ENCODE results near the gene WDR64. TPM values are rescaled to one million over a fixed set of nuclear protein-coding genes. Genes with fewer than 3 reads are reported as not detected.

WDR64 gene
- total RNA-seq, 4 donors from 2014 or later = not detected

DNA sequence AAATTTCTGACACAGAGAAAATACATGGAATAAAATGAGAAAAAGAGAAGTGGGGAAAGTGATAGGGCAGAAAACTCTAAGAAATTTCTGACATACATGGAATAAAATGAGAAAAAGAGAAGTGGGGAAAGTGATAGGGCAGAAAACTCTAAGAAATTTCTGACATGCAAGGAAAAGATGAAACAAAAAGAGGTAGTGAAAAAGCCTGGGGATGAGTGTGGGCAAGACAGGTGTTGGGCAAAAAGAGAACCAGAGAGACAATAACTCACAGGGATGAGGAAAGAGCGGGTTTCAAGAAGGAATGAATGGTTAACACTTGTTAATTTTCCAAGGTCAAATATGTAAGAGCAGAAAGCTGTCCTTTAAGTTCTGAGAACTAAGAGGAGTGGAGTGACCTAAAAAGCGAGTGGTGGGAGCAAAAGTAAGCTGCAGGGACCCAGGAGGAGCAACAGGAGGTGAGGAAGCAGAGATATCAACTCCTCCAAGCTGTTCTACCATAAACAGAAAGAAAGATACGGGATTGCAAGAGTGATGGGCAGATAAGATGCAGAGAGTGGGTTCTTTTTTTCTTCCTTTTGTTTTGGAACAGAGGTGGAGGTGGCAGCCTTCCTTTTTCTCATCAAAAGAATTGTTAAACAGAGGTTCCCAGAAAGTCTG lies 166.0 kb downstream of the WDR64 start:
- H3K27ac ChIP-seq = no peak overlapping the region
- no peaks in the 10 kb centered on the region for H3K4me1 ChIP-seq
- TF ChIP-seq POLR2AphosphoS5 (IDR thresholded peaks at IDR 0.05) (no peak), EP300 (IDR thresholded peaks at IDR 0.05) (no peak), POLR2A (IDR thresholded peaks at IDR 0.05) (no peak)
- TF ChIP-seq, protein P1, sequence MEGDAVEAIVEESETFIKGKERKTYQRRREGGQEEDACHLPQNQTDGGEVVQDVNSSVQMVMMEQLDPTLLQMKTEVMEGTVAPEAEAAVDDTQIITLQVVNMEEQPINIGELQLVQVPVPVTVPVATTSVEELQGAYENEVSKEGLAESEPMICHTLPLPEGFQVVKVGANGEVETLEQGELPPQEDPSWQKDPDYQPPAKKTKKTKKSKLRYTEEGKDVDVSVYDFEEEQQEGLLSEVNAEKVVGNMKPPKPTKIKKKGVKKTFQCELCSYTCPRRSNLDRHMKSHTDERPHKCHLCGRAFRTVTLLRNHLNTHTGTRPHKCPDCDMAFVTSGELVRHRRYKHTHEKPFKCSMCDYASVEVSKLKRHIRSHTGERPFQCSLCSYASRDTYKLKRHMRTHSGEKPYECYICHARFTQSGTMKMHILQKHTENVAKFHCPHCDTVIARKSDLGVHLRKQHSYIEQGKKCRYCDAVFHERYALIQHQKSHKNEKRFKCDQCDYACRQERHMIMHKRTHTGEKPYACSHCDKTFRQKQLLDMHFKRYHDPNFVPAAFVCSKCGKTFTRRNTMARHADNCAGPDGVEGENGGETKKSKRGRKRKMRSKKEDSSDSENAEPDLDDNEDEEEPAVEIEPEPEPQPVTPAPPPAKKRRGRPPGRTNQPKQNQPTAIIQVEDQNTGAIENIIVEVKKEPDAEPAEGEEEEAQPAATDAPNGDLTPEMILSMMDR (IDR thresholded peaks at IDR 0.05) = no peak
- H3K27me3 ChIP-seq = no peaks in the 10 kb centered on the region
- no peaks in the 10 kb centered on the region for H3K9me3 ChIP-seq
- no peaks in the 10 kb centered on the region for H3K36me3 ChIP-seq
- WGBS = 70% methylated on average over 3 of the region's 3 CpGs
- no peak overlapping the region for H3K4me3 ChIP-seq
- DNase-seq (ENCODE audit: low spot score in 2 of 2) = no peak

DNA sequence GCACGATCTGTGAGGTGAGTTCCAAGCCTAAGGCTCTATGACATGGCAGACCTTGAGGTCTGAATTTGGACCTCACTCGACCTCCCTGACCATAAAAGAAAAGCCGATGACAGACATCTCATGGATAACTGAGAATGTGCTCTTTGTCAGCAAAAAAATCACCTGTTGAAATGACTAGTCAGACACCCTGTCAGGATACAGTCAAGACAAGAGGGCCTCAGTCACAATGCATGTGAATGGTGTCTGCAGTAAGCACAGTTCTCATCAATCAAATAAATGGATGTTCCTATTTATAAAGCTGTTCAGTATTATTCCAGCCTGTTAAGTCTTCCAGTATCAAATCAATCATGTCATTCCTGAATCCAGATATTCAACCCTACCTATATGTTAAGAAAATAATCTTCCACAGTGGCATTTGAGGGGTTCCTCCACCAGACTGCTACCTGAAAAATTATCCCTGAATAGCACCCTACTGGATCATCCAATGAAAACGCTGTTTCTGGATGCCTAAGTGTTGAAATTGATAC lies 167.3 kb downstream of the WDR64 start:
- no peaks in the 10 kb centered on the region for H3K9me3 ChIP-seq
- WGBS = 92% methylated on average over 4 of the region's 4 CpGs

DNA sequence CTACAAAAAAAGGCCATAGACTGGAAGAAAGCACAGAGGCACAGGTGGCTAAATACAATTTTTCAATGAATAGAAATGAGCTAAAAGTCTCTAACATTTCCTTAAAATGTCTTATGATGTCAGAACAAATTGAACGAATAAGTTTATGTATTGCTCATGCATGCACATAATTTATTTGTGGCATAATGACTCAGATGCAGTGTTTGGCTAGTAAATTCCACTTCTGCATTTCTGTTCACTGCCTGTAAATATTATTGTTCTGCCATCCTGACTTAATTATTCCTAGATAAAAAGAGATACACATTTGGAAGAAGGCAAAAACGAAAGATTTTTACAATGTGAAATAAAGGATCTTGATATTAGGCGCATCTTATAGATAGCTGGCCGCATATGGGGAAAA lies 169.3 kb downstream of the WDR64 start:
- Histone ChIP-seq H3K27me3 (no peaks in the 10 kb centered on the region), H3K27ac (no peak overlapping the region), H3K4me3 (no peak overlapping the region), H3K9me3 (no peaks in the 10 kb centered on the region), H3K4me1 (no peaks in the 10 kb centered on the region), H3K36me3 (no peaks in the 10 kb centered on the region)
- 73% methylated on average over 4 of the region's 4 CpGs for WGBS
- DNase-seq (ENCODE audit: low spot score in 2 of 2) = no peak
- TF ChIP-seq, protein P1 (IDR thresholded peaks at IDR 0.05) = no peak
- TF ChIP-seq EP300 (IDR thresholded peaks at IDR 0.05) (no peak), POLR2AphosphoS5 (IDR thresholded peaks at IDR 0.05) (no peak), POLR2A (IDR thresholded peaks at IDR 0.05) (no peak)

More for the DNA sequence above, 167.3 kb downstream of the WDR64 start:
- Histone ChIP-seq H3K27ac (no peak overlapping the region), H3K4me1 (no peaks in the 10 kb centered on the region), H3K27me3 (no peaks in the 10 kb centered on the region), H3K4me3 (no peak overlapping the region), H3K36me3 (no peaks in the 10 kb centered on the region)
- no peak for TF ChIP-seq POLR2A (IDR thresholded peaks at IDR 0.05)
- TF ChIP-seq EP300 (IDR thresholded peaks at IDR 0.05) = no peak
- no peak for TF ChIP-seq POLR2AphosphoS5 (IDR thresholded peaks at IDR 0.05)
- TF ChIP-seq, protein P1 (IDR thresholded peaks at IDR 0.05) = no peak
- DNase-seq (ENCODE audit: low spot score in 2 of 2) = no peak

DNA sequence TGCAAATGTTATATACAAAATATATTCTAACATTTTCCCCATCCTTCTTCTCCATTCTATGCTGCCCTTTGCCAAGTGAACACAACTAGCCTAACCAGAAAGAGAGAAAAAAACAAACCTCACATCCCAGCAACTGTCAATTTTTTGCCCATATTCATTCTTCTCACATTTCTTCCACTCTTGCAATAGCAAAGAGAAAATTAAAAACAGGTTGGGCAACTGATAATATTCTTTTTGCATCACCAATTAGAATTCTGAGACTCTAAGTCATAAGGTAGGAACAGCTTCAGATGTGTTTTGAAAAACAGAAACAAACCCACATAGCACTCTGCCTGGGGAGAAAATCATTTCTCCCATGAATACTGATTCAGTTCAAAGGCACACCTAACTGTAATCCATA lies 170.8 kb downstream of the WDR64 start:
- Histone ChIP-seq H3K9me3 (no peaks in the 10 kb centered on the region), H3K4me3 (no peak overlapping the region), H3K27me3 (no peaks in the 10 kb centered on the region), H3K27ac (no peak overlapping the region), H3K4me1 (no peaks in the 10 kb centered on the region), H3K36me3 (no peaks in the 10 kb centered on the region)
- no peak for DNase-seq (ENCODE audit: low spot score in 2 of 2)
- no peak for TF ChIP-seq EP300 (IDR thresholded peaks at IDR 0.05)
- no peak for TF ChIP-seq POLR2A (IDR thresholded peaks at IDR 0.05)
- TF ChIP-seq, protein P1 (IDR thresholded peaks at IDR 0.05) = no peak
- TF ChIP-seq POLR2AphosphoS5 (IDR thresholded peaks at IDR 0.05) = no peak

DNA sequence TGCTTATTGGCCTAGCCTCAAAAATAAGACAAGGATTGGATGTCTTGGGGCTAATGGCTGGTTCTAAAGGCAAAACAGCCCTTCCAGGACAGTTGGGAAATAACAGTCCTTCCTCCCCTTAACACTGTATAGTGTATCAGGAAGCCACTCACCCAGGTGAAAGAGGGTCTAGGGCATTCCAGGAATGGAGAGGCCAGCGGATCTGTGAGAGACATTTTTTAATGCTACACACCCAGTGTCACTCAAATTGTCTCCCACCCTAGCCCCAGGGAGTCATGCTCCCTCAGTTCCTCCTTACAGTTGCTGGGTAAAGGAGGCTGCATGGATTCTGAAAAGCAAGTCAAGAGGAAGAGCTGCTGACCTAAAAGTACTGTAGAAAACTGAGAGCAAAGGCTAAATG lies 171.8 kb downstream of the WDR64 start:
- Histone ChIP-seq H3K27ac (no peak overlapping the region), H3K36me3 (no peaks in the 10 kb centered on the region), H3K9me3 (no peaks in the 10 kb centered on the region), H3K4me1 (no peaks in the 10 kb centered on the region), H3K4me3 (no peak overlapping the region), H3K27me3 (no peaks in the 10 kb centered on the region)
- WGBS = 78% methylated on average over 1 of the region's 1 CpG
- TF ChIP-seq POLR2AphosphoS5 (IDR thresholded peaks at IDR 0.05) (no peak), EP300 (IDR thresholded peaks at IDR 0.05) (no peak), POLR2A (IDR thresholded peaks at IDR 0.05) (no peak)
- TF ChIP-seq, protein P1 (IDR thresholded peaks at IDR 0.05) = no peak
- DNase-seq (ENCODE audit: low spot score in 2 of 2) = no peak
